Fibroblast of skin of right biceps (primary cell): ENCODE measurements around the gene MLLT3.

ENCODE experiments used
- DNase-seq: peaks from one replicate; pipeline ENCODE4 v3.0.0-alpha.2; 2013

Gene MLLT3

DNA sequence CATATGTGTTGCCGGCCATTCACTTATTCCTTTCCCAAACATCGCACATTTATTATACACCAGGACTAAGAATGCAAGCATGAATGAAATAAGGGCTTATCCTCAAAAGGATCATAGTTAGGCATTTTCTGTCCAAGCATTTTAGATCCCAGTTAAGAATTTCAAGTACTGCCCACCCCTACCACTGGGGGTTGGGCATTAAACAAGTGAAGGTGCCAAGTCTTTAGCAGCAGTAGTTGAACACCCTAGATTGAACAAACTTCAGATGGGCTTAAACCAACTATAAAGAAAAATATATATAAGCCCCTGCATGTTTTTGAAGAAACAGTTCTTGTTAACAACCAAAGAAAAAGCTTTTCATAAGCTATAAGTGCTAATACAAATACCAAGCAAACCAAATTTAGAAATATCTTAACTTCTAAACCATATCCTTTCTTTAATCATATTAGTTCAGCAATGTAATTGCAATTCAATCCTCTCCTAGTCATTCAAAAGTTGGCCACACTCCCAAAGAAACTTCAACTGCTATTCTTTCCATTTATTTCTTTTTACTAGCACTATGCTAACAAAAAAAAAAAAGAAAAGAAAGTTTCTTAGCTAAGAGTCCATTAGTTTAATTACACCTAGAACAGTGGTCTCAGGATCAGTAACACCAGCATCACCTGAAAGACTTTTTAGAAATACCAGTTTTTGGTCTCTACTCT is 149.8 kb downstream of the MLLT3 start:
- no peak for DNase-seq

GRCh38 chr9:20466328-20467008 is 155.8 kb downstream of the MLLT3 start:
- no peak for DNase-seq

GRCh38 chr9:20464242-20464641 is 158.1 kb downstream of the MLLT3 start:
- no peak for DNase-seq

DNA sequence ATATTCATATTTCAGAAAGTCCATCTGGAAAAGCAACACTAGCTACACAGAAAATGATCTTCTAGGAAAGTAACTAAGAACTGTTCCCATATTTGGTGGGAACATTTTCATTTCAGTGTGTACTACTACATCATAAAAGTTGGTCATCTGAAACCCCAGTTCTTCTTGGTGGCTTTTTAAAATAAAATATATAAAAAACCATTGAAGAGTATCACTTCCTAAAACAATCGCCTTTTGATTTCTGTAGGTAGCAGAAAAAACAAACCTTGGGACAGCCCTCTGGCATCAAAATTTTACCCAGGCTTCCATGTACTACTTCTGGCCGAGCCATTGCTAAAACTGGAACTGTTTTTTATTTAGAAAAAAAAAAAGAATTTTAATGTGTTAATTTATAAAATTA is 158.5 kb downstream of the MLLT3 start:
- DNase-seq: no peak

- DNase-seq: no peak
These were observed 159.9 kb downstream of the MLLT3 start for GRCh38 chr9:20462410-20462809.

- DNase-seq: no peak
These were observed 175.0 kb downstream of the MLLT3 start for GRCh38 chr9:20447291-20447690.

GRCh38 chr9:20446248-20446647 is 176.1 kb downstream of the MLLT3 start:
- DNase-seq: no peak

GRCh38 chr9:20442461-20443319 is 179.6 kb downstream of the MLLT3 start:
- DNase-seq: no peak

DNA sequence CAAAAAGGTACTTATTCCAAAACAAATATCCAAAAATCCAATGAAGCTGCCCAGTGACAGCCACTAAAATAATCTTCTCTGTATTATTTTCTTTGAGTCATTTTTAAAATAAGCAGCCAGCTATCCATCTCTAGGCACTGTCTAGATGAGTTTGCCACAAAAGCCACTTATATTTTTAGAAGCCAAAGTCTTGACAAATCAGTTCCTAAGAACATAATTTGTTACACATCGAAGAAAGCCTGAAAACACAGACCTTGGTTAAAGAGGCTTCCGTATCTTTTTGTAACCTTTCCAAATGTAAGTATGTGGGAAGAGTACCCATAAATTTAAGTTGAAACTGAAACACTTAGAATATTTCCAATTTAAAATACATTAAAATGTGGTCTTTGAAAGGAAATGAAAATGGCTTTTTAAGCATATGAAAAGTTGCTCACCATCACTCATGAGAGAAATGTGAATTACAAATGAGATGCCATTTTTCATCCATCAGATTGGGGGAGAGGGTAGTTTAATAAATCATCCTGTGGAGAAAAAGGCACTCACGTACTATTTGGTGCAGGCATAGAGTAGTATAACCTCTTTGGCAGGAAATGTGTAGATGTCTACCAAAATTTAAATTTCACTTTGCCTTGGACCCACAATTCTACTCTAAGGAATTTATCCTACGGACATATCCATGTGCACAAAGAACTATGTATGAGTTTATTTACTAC is 180.4 kb downstream of the MLLT3 start:
- peak; percentile 65 for DNase-seq

DNA sequence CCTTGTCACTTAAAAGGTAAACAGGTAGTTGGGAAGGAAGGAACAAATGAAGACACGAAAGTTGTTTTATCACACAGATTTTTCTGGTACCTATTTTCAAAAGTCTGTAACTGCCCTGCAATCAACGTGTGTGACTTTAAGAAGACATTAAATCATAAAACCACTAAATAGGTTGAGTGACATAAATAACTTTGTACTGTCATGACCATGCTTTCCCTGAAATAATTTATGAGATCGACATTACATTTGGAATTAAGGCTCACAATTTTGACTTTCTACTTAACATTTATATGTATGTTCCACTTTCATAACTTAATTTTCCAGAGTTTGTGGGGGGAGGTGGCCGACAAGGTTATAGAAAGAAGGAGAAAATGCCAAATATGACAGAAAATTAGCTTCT is 181.1 kb downstream of the MLLT3 start:
- no peak for DNase-seq

- peak; percentile 42 for DNase-seq
These were observed 184.8 kb downstream of the MLLT3 start for GRCh38 chr9:20437476-20437875.

DNA sequence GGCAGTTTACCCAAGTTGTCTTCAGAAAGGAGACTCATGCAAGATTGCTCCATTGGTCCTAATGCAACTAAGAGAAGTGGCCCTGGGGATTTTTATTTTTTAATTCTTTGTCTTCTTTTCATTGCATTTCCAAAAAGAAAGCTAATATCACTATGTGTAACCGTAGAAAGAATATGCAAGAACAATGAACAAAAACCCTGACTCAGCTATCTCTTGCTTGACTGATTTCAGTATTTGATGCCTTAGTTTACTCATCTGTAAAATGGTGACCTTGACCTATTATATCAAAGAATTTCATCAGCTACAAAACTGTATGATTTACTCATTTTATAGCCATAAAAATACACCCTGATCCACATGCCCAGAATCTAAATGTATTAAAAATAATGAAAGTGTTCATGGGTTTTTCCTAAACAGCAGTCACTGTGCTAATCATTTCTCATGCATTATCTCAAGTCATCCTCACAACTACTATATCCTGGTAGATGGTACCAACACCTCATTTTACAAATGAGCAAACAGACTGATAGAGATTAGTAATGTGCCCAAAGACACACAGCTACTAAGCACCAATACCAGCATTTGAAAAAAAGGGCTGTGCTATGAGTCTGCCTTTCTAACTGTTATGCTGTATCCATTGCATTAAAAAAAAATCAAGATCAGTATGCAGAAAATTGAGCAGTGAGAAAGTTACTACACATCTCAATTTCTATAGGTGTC is 185.7 kb downstream of the MLLT3 start:
- no peak for DNase-seq

GRCh38 chr9:20428976-20429375 is 193.3 kb downstream of the MLLT3 start:
- no peak for DNase-seq

DNA sequence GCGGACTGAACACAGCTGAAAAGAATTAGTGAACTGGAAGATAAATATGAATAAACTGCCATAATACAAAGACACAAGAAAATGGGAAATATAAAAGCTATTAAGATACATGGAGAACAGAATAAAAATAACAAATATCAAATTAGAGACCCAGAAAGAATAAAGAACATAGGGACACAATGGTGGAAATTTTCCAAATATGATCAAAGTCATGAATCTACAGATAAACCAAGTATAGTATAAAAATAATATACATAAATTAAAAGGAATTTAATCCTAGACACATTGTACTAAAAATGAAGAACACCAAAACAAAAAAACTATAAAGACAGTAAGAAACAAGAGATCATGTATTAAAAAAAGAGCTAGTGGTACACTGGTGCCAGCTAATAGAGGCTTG is 194.9 kb downstream of the MLLT3 start:
- DNase-seq: no peak

DNA sequence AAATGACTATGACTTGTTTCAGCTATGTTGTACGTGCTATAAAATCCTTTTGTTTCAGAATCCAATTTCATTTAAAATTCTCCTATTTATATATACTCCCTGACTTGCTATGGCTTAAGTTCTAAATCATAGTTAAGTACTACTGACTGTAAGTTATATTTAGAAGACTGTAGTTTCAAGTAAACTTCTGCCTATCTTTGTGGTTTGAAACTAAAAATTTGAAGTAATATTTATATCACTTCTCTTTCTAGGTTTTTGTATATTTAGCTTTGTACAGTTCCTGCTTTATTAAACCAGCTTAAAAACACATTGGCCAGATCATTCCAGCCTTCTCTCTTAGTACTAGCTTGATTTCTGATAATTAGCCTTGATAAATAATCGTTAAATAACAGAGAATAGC is 196.3 kb downstream of the MLLT3 start:
- no peak for DNase-seq

DNA sequence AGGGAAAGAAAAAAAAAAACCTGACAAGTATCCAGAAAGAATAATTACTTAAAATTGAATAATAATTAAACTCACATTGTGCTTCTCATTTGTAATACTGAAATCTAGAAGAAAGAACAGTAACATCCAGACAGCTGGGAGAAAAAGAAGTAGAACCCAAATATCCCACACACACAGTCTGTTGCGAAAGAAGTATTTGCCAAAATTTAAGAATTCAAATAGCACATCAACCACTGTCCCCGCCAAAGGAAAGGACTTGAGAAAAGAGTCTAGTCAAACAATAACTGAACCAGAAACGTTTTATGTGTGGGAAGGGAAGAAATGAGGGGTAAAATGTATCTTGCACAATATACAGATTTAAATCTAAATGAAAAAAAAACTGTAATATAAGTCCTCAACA is 202.8 kb downstream of the MLLT3 start:
- no peak for DNase-seq

DNA sequence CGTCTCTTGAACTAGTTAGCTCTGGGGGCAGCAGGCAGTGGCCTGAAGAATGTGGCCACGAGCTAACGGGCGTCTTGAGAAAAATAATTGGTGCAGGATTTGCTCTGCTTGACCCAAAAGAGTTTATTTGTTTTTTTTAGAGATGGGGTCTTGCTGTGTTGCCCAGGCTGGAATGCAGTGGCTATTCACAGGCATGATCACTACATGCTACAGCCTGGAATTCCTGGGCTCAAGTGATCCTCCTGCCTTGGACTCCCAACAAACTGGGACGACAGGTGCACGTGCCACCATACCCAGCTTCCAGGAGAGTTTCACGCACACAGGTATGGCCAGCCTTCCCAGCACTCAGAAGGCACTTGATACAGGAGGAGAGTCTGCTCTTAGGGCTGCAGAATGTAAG is 203.8 kb downstream of the MLLT3 start:
- no peak for DNase-seq

GRCh38 chr9:20417373-20418080 is 204.8 kb downstream of the MLLT3 start:
- no peak for DNase-seq

- DNase-seq: no peak
These were observed 208.1 kb downstream of the MLLT3 start for GRCh38 chr9:20414150-20414549.

- no peak for DNase-seq
These were observed 212.8 kb downstream of the MLLT3 start for GRCh38 chr9:20409321-20410092.

- no peak for DNase-seq
These were observed 213.8 kb downstream of the MLLT3 start for GRCh38 chr9:20408513-20408912.
